AG08395 (cell line): ENCODE data around the gene PPP1R12A.
"Not testable (repeated sequence)": the region's sequence is repeated elsewhere in the genome, so short reads cannot be mapped to it uniquely, and the experiment has no call there.

ENCODE experiments used
- DNase-seq: peaks from one replicate; pipeline ENCODE4 v3.0.0; 2012; ENCODE audit warnings: mixed read lengths, low spot score

Gene PPP1R12A

GRCh38 chr12:79935021-79935623 is at the start of gene PPP1R12A:
TSS of gene PPP1R12A (minus strand) at chr12:79935097. CDS start at chr12:79934931, 166 bp downstream.
- DNase-seq = peak; percentile 96

DNA sequence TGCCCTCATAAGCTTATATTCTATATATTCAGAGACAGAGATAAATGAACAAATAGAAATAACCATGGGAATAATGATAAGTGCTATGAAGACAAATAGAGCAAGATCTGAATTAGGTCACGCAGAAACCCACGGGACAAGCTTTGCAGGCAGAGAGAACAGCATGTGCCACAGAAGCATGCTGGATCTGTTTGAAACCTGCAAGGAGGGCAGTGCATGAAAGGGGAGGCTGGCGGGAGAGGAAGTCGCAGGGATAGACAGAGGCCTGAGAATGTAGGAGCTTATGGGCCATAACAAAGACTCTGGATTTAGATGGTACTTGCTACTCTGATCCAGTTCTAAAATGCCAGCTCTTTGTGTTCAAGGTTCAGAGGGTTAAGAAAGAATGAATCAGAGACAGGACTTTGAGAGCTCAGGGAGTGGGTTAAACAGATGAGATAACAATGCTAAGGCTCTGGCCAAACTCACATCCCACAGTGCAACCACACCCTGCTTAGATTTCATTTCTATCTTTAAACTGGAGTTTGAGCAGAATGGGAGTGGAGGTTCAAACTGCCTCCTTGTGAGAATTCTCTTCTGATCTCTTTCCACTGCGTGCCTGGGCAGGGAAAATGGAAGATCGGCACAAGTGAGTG is 49.2 kb upstream of the PPP1R12A start:
- DNase-seq = peak; percentile 57

DNA sequence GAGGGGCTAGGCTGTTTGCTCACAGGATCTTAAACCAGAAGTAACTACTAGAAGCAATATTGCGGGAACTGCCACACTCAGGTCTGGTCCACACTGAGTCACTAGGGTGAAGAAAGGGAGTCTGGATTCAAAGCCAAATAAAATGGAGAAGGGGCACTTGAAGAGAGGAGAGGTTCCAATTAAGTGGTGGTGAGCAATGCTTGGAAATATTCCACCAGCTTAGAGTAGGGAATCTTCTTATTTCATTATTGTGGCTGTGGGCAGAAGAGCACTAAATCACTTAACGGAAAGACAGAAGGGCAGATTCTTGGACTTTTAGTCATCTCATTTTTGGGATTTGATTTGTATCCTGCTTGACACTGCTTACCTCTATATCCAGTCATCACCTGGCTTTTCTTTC is 48.6 kb upstream of the PPP1R12A start:
- peak; percentile 90 for DNase-seq

GRCh38 chr12:79982086-79983062 is 47.5 kb upstream of the PPP1R12A start:
- DNase-seq = peak; percentile 5

DNA sequence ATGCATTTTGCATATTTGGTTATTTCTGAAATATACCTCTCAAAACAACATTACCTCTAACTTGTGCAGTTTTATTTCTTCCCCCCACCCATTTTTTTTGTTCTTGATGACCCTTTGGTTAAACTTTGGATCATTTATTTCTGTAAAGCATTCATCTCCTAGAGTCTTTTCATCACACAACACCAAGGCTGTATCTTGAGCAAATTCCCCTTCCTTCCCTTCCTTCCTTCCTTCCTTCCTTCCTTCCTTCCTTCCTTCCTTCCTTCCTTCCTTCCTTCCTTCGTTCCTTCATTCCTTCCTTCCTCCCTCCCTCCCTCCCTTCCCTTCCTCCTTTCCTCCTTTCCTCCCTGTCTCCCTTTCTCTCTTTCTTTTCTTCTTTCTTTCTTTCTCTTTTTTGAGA is 43.8 kb upstream of the PPP1R12A start:
- DNase-seq = no peak

DNA sequence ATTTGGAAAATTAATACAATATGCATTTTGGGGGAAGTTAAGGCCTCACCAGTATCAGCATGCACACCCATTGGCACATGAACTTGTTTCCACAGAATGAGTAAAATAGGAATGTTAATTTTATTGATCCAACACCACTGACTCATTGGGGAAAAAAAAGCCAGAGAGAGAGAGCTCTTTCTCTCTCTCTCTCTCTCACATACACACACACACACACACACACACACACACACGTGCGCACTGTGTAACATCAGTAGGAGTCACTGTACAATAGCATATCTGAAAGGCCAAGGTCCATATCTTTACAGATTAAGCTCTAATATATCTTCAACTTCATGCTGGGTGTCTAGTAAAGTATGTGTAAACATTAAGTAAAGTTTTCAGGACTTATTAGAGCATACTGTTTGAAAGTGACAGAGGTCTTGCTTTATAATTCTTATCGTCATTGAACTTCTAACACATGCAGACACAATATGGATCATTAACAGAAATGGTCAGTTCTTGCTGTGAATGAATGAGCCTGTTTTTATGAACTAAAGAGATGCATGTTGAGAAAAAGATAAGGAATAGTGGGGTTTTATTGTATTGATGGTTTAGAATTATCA is 43.1 kb upstream of the PPP1R12A start:
- not testable (repeated sequence) for DNase-seq

- no peak for DNase-seq
Measured at GRCh38 chr12:79975143-79975542, 40.2 kb upstream of the PPP1R12A start.

DNA sequence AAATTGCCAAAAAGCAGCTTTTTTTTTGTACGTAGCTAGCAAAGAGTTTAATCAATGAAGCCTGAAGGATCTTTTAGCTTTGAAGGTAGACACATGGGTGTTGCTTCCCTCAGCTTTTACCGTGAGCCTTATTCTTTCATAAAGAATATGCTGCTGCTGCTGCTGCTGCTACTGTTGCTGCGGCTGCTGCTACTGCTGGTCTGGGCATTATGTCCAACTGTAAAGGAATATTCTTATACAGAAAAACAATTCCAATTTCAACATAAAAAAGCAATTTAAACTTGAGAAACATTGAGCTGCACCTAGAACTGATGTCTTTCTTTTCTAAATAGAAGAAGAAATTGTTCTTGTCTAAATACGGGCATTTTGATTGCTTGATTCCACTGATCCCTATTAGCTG is 38.9 kb upstream of the PPP1R12A start:
- no peak for DNase-seq

DNA sequence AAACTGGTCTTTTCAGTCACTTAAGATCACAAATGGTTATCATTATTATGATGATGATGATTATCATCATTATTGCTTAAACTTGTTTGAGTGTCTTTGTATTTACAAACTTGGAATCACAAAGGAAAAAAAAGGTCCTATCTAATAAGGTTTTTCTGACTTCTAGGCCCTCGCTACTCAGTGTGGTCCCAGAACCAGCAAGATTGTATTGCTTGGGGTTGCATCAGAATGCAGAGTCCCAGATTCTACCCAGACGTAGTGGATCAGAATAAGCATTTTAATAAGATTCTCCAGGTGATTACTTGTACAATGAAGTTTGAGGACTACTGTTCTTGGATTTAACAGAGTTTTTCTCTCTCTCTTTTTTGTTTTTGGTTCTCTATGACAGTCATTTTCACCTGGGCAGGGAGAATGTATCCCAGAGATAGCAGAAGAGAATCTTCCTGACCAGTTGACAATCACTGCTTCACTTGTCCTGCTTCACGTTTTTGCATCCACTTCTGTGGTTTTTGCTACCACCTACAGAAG is 29.3 kb upstream of the PPP1R12A start:
- DNase-seq = no peak

GRCh38 chr12:79961411-79961810 is 26.5 kb upstream of the PPP1R12A start:
- DNase-seq = no peak

DNA sequence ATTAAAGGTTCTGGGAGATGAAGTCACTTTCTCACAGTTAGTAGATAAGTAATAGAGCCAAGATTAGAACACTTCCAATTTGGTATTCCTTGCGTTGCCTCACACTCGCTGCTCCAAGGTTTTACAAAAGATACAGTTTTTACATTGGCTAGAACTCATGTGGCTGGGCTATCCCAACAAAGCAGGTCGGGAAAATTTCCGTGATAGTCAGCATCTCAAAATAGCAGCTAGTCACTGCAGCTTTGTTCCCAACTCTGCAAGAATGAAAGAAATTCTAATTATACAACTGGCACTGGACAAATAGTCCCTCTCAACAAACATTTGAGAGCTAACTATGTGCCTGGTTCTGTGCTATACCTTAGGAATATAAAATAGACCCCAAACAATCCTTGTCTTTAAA is 24.6 kb upstream of the PPP1R12A start:
- DNase-seq = no peak

GRCh38 chr12:79956896-79957295 is 22.0 kb upstream of the PPP1R12A start:
- peak; percentile 10 for DNase-seq

DNA sequence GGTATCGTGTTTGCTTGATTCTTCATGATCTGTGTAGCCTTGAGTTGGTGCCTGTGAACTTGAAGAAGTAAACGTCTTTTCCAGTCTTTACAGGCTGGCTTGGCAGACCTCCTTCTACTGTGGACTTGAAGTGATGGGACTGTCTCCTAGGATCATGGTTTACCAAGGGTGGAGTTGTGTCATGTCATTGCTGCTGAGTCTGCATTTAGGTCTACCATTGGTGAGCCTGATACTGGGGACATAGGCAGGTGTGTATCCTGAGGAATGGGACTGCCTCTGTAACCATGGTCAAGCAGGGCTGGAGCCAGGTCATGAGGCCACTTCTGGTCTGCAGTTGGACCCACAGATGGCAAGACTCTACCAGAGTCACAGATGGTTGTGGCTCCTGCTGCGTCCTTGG is 20.7 kb upstream of the PPP1R12A start:
- DNase-seq = no peak

- DNase-seq = no peak
Measured at GRCh38 chr12:79954037-79954610, 19.2 kb upstream of the PPP1R12A start.

DNA sequence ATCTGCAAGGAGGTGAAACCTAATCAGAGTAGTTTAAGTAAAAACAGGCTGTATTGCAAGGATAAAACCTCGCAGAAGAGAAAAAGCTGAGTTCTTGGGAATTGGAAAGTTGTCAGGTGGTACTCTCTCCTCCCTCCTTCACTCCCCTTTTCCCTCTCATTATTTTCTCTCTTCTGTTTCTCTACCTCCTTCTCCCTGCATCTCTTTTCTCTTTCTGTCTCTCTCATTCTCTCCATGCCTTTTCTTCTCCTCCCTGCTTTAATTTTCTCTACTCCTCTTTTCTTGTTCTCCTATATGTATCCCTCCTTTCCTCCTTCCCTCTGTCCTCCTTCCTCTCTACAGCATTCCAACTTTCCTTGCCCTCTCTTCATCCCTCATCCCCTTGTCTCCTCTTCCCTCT is 14.2 kb upstream of the PPP1R12A start:
- no peak for DNase-seq

DNA sequence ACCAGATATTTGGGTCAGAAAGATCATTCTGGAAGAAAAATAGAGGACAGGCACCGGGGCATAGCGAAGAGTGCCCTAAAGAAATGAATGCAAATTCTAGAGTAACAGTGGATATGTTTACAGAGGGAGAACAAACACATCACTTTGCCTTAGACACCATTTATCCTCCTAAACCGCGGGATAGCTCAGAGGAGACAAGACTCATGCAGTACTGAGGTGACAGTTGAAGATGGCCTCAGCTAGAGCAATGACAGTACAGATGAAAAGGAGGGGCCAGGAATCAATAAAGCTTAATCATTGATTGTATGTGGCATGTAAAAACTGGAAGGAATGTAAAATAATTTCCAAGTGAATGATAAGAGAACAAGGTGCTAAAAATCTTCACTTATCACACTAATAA is 10.5 kb upstream of the PPP1R12A start:
- no peak for DNase-seq

- no peak for DNase-seq
Measured at GRCh38 chr12:79944565-79944964, 9.7 kb upstream of the PPP1R12A start.

- DNase-seq = not testable (repeated sequence)
Measured at GRCh38 chr12:79942846-79943245, 7.9 kb upstream of the PPP1R12A start.

DNA sequence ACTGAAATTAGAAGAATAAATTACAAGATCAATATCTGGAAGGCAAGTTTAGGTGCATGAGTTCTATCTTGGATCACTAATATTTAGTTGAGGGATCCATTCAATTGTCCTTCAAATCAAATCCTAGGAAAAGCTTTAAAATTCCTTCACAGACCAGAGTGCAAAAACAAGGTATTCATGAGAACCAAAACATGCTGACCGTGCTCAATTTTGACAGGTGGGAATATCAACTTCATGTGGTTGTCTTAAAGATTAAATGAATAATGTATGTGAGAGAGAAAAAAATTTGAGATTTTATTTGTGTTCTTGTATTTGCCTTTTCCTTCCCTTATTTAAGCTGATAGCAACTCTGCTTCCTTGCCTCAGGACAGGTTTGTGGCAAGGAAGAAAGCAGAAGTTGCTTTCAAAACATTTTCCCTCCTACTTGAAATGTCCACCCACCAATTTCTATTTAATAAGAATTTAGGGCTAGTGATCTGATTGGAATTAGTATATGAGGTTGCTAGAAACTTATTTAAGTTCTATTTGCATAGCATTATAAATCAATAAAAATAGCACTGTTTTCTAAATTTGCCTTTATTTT is 4.9 kb upstream of the PPP1R12A start:
- no peak for DNase-seq

DNA sequence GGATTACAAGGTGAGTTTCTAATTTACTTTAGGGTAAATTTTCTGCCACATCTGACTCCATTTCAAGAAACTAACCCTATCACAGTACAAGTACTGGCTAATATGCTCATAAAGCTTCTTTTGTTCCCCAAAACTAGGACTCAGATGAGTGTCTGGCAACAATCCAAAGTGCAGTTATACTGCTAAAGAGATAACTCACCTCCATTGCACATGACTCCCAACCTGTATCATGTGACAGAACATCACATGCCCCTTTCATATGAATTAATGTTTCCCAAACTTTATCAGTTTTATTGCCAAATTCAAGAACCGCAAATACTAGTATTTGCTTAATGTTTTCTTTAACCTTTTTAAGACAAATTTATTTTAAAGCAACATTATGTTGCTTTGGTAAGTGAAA is 3.9 kb upstream of the PPP1R12A start:
- DNase-seq = no peak

- DNase-seq = no peak
Measured at GRCh38 chr12:79936670-79937069, 1.8 kb upstream of the PPP1R12A start.
